ENCODE data around the gene EFNB2.

- TF ChIP-seq CTCF (IDR thresholded peaks at IDR 0.05) (no peak), POLR2A (IDR thresholded peaks at IDR 0.05) (no peak), EP300 (IDR thresholded peaks at IDR 0.05) (no peak)
Measured at GRCh38 chr13:106484084-106484483, 51.4 kb downstream of the EFNB2 start.

Measured in ovary (tissue), 3 donors.